Cardiac septum (tissue), 1 donor: ENCODE data around the gene NGEF. TPM values are rescaled to one million over a fixed set of nuclear protein-coding genes. Genes with fewer than 3 reads are reported as not detected.

Experiments used
- DNase-seq: peaks from one replicate; pipeline ENCODE4 v3.0.0-alpha.2; 2020; ENCODE audit warnings: low spot score
- intact Hi-C: fragments of 100-400 bp; cut with DNase I; formaldehyde crosslinking; loops from one replicate; pipeline ENCODE4 v1.14.0; 2022
- total RNA-seq: library from RNA; stranded (reverse); fragmentation: NEBNext Ultra II Directional; extraction: Animal tissue kit (Norgen Biotek cat#: 25700); gene quantifications from one replicate; pipeline ENCODE4 v1.2.1, GENCODE V29; 2021
- donor health status: DM: no; HTN: no; CAD: no.

NGEF gene
- total RNA-seq, 1 donor from 2014 or later, result 0.24 TPM

DNA sequence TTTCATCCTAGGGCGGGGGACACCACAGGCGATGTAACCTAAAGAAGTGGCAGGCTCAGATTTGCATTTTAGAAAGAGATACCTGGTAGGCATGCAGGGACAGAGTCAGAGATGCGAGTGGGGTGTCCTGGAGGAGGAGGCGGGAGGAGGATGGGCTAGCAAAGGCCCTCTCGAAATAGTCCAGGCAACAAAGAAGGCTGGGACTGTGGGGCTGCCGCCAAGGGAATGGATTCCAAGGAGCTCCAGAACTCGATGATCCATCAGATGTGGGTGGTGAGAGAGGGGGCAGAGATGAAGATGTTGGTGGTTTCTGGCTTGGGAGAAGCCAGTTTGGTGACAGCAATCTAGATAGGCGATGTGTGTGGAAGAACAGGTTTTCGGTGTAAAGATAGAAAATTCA lies 34.6 kb upstream of the NGEF start:
- intact Hi-C loops, result no loop called here
- no peak for DNase-seq

- DNase-seq, result no peak
- intact Hi-C loops, result no loop called here
Measured at GRCh38 chr2:233047206-233047605, 34.1 kb upstream of the NGEF start.

GRCh38 chr2:233044974-233045605 lies 32.0 kb upstream of the NGEF start:
- no peak for DNase-seq
- intact Hi-C loops, result no loop called here

GRCh38 chr2:233042549-233042948 lies 29.5 kb upstream of the NGEF start:
- intact Hi-C loops, result no loop called here
- DNase-seq, result no peak

DNA sequence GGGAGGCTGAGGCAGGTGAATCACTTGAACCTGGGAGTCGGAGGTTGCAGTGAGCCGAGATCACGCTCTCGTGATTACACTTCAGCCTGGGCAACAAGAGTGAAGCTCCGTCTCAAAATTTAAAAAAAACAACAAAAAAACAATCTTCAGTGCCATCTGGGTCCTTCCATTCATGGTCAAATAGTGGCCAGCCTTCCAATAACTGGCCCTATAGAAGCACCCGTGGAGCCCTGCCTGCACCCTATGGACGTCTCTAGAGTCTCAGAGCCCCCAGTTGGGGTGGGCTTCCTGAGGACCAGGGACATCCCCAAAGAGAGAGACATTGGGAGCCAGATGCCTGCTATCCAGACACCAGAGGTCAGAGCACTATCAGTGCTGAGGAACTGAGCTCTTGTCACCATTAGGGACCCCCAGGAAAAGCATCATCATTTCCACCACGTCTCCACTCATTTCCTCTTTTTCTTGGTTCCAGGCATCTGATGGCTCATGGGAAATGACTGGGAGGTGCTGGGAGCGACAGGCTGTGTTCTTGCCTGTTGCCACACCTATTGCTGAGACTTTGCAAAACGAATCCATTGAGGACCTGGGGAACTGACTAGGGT lies 28.8 kb upstream of the NGEF start:
- intact Hi-C loops, result no loop called here
- DNase-seq, result no peak

DNA sequence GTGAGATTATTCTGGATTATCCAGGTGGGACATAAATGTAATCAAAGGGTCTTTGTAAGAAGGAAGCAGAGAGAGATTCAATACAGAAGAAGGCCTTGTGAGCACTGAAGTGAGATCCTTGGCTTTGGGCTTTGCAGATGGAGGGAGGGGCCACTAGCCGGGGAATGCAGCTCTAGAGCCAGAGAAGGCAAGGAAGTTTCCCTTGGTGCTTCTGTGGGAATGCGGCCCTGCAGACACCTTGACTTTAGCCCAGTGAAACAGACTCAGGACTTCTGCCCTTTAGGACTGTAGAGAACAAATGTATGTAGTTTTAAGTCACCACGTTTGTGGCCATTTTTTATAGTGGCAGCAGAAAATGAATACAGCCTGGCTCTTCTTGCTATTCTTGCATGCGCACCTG lies 27.5 kb upstream of the NGEF start:
- intact Hi-C loops, result no loop called here
- no peak for DNase-seq

DNA sequence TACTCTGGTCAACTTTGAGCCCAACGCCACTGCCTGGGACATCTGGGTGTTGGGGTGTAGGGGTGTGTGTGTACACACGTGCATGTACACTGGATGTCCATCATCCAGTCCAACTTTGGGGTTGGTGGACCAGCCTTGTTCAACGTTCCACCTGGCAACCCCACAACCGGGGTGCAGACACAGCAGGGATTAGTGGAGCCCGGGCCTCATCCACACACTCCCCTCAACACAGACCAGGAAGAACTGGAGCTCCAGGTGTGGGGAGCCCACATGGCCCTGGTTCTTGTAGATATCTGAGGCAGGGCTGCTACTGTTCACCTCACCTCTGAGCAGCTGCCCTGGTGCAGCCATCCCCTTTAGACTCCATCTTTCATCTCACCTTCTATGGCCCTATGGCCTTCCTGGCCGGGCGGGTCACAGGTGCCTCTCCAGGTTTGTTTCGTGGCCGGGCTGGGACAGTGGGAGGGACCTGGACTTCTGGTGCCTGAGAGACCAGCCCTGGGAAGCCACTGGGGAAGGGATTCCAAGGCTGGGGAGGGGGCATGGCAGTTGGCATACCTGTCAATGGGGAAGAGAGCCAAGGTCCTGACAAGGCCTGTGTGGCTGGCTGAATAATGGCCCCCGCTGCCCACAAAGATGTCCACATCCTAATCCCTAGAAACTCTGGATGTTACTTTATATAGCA lies 26.9 kb upstream of the NGEF start:
- intact Hi-C loops, result no loop called here
- no peak for DNase-seq

GRCh38 chr2:233039212-233039845 lies 26.3 kb upstream of the NGEF start:
- no peak for DNase-seq
- intact Hi-C loops, result no loop called here

- intact Hi-C loops, result no loop called here
- no peak for DNase-seq
Measured at GRCh38 chr2:233037078-233037477, 24.0 kb upstream of the NGEF start.

- DNase-seq, result no peak
- intact Hi-C loops, result no loop called here
Measured at GRCh38 chr2:233036162-233036838, 23.2 kb upstream of the NGEF start.

DNA sequence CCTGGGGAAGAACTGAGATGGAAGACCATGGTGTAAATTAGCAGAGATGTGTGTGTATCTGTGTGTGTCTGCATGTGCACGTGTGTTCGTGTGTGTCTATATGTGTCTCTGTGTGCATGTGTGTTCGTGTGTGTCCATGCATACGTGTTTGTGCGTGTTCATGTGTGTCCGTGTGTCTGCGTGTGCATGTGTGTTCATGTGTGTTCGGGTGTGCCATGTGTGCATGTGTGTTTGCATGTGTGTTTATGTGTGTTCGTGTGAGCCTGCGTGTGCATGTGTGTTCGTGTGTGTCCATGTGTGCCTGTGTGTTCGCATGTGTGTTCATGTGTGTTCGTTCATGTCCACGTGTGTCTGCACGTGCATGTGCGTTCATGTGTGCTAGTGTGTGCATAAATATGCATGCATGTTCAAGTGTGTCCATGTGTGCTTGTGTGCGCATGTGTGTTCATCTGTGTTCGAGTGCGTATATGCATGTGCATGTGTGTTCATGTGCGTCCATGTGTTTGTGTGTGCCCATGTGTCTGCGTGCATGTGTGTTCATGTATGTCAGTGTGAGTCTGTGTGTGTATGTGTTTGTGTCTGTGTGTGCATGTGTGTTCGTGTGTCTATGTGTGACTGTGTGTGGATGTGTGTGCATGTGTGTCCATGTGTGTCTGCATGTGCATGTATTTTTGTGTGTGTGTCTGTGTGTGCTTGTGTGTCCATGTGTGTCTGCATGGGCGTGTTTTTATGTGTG lies 22.5 kb upstream of the NGEF start:
- no peak for DNase-seq
- intact Hi-C loops, result no loop called here

DNA sequence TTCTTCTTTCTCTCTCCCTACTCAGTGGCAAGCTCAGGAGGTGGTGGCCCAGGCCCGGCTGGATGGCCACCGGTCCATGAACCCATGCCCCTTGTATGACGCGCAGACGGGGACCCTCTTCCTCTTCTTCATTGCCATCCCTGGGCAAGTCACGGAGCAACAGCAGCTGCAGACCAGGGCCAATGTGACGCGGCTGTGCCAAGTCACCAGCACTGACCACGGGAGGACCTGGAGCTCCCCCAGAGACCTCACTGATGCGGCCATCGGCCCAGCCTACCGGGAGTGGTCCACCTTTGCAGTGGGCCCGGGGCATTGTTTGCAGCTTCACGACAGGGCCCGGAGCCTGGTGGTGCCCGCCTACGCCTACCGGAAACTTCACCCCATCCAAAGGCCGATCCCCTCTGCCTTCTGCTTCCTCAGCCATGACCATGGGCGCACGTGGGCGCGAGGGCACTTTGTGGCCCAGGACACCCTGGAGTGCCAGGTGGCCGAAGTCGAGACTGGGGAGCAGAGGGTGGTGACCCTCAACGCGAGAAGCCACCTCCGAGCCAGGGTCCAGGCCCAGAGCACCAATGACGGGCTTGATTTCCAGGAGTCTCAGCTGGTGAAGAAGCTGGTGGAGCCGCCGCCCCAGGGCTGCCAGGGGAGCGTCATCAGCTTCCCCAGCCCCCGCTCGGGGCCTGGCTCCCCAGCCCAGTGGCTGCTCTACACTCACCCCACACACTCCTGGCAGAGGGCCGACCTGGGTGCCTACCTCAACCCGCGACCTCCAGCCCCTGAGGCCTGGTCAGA lies 21.2 kb upstream of the NGEF start:
- intact Hi-C loops, result no loop called here
- DNase-seq, result no peak

DNA sequence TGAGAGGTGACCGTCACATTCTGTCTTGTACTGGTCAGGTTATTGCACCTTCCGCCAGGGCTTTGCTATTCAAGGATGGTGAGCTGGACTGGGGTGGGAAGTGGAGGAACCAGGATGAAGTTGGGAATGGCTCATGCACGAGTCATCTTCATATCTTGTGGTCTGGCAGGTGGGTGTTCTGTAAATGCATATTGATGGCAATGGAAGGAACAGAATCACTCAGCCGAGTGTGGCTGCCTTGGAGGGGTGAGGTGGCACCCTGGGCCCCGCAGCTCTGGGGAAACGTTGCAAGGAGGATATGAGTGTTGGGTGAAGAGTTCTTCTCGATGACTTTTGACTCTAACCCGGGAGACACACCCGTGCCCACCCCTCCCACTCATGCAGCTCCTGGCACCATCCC lies 20.6 kb upstream of the NGEF start:
- intact Hi-C loops, result no loop called here
- no peak for DNase-seq

DNA sequence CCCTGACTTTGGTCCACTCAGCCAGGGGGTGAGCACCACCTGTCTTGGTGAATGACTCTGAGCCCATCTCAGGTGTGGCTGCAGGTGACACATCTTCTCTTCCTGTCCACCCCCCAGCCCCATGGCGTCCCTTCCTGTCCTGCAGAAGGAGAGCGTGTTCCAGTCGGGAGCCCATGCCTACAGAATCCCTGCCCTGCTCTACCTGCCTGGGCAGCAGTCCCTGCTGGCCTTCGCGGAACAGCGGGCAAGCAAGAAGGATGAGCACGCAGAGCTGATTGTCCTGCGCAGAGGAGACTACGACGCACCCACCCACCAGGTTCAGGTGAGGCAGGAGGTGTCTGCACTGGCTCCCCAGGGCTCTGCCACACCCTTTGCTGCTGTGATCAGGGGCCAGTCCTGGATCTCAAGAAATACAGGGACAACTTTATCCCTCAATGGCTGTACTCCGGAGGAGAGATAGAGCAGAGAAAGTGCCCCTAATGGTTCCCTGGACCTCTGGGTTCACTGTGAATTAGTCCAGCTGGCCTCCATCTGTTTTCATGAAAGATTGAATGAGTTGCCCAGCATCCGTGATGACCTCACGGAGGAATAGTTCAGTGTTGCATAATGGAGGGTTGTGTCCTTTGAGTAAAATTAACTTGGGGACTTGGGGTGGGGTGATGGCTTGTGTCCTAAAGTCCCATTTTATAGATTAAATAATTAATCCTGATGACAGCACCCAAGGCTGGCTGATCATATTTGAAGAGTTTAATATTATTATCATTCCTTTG lies 19.7 kb upstream of the NGEF start, which contains the start of gene NEU2:
Gene NEU2 (plus strand): TSS at position 122 of the 770 bp plus-strand sequence. CDS start 0 bp downstream, at position 122.
- intact Hi-C loops, result no loop called here
- no peak for DNase-seq

DNA sequence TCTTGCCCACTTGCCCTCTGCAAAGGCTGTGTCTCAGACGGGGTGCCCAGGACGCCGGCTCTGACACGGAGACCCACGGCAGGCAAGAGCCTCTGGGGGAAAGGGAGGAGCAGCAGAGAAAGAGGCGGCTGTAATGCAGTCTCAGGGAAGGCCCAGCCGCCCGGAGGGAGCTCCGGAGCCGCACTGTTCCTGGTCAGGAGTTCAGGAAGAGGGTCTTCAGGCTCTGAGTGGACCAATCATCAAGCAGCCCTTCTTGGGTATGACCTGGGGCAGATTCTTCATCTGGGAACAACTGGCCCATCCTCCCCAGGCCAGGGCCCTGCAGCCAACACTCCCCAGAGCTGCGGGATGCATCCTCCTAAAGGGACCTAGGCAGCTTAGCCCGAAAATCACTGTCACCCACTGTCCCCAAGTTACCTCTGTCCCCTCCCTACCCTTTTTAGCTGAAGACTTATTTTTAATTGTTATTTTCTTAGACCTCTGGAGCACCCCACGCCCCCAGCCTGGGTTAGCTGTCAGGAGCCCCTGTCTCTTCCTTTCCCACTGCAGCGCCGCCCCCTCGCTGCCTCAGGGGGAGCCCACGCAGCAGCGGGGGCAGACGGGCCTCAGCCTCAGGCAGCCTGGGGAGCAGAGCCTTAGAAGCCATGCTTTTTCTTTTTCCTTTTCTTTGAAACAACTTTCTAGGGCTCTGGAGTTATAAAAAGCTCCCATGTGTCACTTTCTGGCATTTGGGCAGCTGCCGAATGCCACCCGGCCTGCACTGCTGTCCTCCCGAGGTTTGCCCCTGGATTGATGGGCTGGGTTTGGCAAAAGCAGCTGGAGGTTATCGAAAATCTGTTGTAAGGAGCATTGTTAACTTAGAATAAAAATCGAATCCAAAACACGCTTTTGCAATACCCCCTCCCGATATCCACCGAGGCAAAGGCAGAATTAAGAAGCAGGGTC lies 18.8 kb upstream of the NGEF start:
- intact Hi-C loops, result no loop called here

DNA sequence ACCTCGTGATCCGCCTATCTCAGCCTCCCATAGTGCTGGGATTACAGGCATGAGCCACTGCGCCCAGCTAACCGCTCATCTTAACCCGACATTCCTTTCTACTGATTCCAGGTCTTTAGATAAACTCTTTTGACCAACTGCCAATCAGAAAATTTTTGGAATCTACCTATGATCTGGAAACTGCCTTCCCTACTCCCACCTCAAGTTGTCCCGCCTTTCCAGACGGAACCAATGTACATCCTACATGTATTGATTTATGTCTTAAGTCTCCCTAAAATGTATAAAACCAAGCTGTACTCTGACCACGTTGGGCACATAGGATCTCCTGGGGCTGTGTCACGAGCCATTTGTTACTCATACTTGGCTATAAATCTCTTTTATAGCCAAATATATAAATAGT lies 16.3 kb upstream of the NGEF start:
- intact Hi-C loops, result no loop called here
- DNase-seq, result no peak

More for the DNA sequence above, 18.8 kb upstream of the NGEF start:
- no peak for DNase-seq
